NT2/D1 (cell line): ENCODE data around the gene CHN2.

Source experiments
- DNase-seq: peaks from one replicate; pipeline ENCODE4 v3.0.0-alpha.2; 2011; ENCODE audit warnings: low read depth, low spot score
- H3K27me3 ChIP-seq: 2 replicates; pipeline ENCODE4 v1.6.0; 2011; ENCODE audit warnings: mild to moderate bottlenecking; ENCODE audit not compliant: insufficient read length, insufficient read depth
- H3K36me3 ChIP-seq: 2 replicates; pipeline ENCODE4 v1.6.1; 2011; ENCODE audit warnings: mild to moderate bottlenecking, low read length, mixed read lengths; ENCODE audit not compliant: insufficient read depth, insufficient read length
- H3K4me1 ChIP-seq: 2 replicates; pipeline ENCODE4 v1.5.1; 2011; ENCODE audit not compliant: insufficient read depth, insufficient read length
- H3K4me3 ChIP-seq: 2 replicates; pipeline ENCODE4 v1.5.1; 2011; ENCODE audit warnings: low read depth; ENCODE audit not compliant: insufficient read length
- H3K9ac ChIP-seq: 2 replicates; pipeline ENCODE4 v1.6.0; 2011; ENCODE audit warnings: low read depth; ENCODE audit not compliant: insufficient read length
- H3K9me3 ChIP-seq: 2 replicates; pipeline ENCODE4 v1.5.1; 2011; ENCODE audit warnings: mild to moderate bottlenecking, low read length; ENCODE audit not compliant: insufficient read depth
- SUZ12 ChIP-seq: IDR thresholded peaks from 2 replicates; pipeline ENCODE4 v1.6.1; 2011; ENCODE audit not compliant: insufficient read length, insufficient read depth; ENCODE audit errors: extremely low read depth
- YY1 ChIP-seq: IDR thresholded peaks from 2 replicates; pipeline ENCODE4 v1.6.1; 2011; ENCODE audit not compliant: insufficient read length, insufficient read depth
- ZNF274 ChIP-seq: IDR thresholded peaks from 2 replicates; pipeline ENCODE4 v1.6.1; 2011; ENCODE audit warnings: mild to moderate bottlenecking, low read depth, low read length

Gene CHN2

DNA sequence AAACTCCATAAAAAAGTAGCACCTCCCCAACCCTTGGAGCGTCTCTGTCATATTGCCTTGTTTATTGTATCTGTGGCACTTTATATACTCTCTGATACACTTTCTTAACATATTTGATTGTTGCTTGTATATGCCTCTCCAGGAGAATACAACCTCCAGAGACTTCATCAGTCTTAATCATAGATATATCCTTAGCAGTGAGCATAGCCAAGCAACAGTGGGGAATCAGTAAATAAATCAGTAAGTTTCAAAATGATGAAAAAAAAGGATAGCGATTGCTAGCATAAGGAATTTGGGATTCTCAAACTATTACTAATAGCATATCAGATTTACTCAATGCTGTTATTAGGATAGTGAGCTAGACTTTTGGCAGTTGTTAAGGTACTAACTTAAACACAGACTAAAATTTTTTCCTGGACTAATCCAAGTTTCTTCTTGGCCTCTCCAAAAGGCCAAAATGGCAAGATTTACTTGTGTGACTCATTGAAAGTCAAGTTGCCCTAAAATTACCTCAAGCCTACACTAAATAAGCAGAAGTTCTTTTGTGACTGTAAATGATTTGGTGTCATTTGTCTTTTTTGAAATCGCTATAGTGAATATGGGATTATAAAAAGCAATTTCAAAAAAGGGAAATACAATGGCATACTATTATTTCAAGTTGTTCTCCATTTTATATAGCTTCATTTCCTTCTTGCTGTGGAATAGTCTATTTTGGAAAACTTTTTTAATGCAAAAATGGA, 177.9 kb downstream of the CHN2 start:
- no peak for DNase-seq
- Histone ChIP-seq H3K4me3 (no peak overlapping the region), H3K27me3 (no peaks in the 10 kb centered on the region), H3K9ac (no peak overlapping the region), H3K36me3 (no peaks in the 10 kb centered on the region), H3K4me1 (peaks cover 4% of the 10 kb centered on the region), H3K9me3 (no peaks in the 10 kb centered on the region)
- no peak for TF ChIP-seq YY1
- TF ChIP-seq SUZ12, result no peak
- no peak for TF ChIP-seq ZNF274

DNA sequence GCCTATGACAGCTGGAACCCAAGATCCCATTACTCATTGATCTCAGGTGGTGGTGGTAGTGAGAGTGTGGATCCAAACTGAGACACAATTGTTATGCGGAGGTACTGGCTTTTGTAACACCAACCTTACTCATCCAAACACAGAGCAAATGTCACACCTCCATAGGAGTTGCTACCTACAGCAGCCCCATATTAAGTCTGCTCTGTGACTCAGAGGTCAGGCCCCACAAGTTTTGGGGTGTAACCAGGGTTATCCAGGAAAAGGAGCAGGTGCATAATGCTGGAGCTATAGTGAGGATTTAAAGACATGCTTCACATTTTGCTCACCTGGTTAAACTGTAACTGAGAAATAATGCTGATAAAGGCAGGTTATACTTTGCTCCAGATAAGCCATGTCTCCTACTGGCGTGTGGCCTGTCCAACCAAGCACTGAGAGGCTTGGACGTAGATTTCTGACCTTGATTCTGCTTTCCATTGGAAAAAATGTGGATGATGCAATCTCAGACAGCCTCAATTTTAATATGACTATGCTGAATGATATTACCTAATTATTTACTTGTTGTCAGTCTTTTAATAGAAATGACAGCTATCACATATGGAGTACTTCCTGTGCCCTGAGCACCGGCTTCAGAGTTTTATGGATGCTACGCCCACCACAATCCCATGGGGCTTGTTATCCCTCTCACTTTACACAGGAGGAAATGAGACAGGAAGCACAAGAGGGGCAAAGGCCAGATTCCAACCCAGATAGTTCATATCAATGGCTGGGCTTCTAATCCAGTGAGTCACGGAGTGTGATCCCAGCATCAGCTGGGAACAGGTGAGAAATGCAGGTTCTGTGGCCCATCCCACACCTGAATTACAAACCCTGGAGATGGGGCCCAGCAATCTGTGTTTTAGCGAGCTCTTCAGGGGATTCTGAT, 181.3 kb downstream of the CHN2 start:
- H3K4me3 ChIP-seq, result no peak overlapping the region
- H3K9me3 ChIP-seq, result no peaks in the 10 kb centered on the region
- H3K4me1 ChIP-seq, result no peaks in the 10 kb centered on the region
- peak; percentile 15 for DNase-seq
- no peaks in the 10 kb centered on the region for H3K27me3 ChIP-seq
- H3K9ac ChIP-seq, result no peak overlapping the region
- TF ChIP-seq ZNF274, result no peak
- no peak for TF ChIP-seq YY1
- no peak for TF ChIP-seq SUZ12
- no peaks in the 10 kb centered on the region for H3K36me3 ChIP-seq

DNA sequence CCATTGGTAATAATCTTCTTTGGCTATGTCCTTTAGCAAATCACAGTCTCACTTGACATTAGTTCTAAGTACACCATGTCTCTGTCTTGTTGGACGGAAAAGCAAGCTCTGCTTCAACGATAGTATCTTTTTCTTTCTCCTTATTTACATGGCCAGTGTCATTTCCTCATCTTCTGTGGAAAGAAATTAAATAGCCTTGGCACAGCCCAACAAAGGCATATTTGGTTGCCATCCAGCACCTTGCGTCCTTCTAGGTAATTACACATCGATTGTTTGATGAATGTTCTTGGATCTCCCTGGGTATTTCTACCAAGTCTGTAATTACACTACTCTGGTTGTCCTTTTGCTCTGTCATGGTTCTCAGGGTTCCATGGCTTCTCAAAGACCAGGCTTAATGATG, 183.1 kb downstream of the CHN2 start:
- TF ChIP-seq ZNF274 (no peak), YY1 (no peak), SUZ12 (no peak)
- Histone ChIP-seq H3K9ac (no peak overlapping the region), H3K9me3 (no peaks in the 10 kb centered on the region), H3K4me3 (no peak overlapping the region), H3K36me3 (no peaks in the 10 kb centered on the region), H3K27me3 (no peaks in the 10 kb centered on the region), H3K4me1 (no peaks in the 10 kb centered on the region)
- no peak for DNase-seq

DNA sequence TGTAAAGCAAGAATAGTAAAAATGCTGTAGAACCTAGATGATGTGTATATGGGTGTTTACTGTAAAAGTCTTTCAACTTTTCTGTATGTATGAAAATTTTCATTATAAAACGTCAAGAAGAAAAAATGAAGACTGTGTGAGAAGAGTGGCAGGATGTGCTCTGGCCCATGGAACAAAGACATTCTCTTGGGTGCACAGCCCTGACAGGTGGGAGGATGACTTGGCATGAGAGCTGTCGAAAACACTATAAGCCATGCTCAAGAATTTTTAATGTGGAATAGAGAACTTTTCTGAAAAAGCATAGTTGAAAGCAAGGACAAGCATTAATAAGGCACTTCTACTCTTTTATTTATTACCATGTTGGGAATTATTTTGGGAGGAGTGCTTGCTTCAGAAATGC, 185.0 kb downstream of the CHN2 start:
- no peaks in the 10 kb centered on the region for H3K9me3 ChIP-seq
- TF ChIP-seq SUZ12, result no peak
- no peak for TF ChIP-seq ZNF274
- no peak for TF ChIP-seq YY1
- H3K4me3 ChIP-seq, result no peak overlapping the region
- no peaks in the 10 kb centered on the region for H3K4me1 ChIP-seq
- H3K9ac ChIP-seq, result no peak overlapping the region
- no peaks in the 10 kb centered on the region for H3K27me3 ChIP-seq
- H3K36me3 ChIP-seq, result no peaks in the 10 kb centered on the region
- no peak for DNase-seq

DNA sequence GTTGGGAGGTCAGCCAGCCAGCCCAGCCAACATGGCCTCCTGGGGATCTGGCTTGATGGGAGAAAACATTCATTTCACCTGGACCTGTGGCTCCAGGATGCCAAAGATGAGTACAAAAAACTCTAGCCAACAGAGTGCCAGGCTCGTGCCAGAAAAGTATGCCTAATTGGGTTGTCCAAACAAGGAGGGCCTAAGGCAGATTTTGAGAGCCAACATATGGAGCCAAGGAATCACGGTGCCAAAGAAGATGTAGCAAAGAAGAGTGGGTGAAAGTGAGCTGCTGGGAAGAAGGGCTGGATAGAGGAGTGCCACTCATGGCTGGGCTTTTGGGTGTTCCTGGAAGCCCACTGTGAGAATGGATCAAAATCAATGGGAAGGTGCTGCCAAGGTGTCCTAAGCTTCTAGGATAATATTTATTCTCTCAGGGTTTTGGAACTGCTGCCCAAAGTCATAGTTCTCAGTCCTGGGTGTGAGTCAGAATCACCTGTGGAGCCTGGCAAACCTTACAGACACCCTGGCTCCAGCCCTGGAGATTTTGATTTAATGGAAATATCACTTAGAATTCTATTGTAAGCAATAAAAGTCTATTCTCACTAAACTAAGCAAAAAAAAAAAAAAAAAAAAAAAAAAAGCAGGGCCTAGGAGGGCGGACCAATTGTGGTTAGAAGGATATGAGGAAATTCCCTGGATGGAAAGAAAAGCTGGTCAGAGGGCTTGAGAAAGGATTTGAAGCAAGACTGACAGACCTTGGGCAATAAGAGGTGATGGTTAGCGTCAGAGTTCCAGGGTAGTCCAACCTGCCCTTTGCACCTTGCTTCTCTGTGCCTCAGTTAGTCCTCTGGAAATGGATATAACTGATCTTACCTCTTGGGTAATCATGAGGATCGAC, 186.9 kb downstream of the CHN2 start:
- Histone ChIP-seq H3K9me3 (peaks cover 17% of the 10 kb centered on the region; the same call in 1 of the 2 replicates), H3K9ac (no peak overlapping the region), H3K4me3 (no peak overlapping the region), H3K4me1 (no peaks in the 10 kb centered on the region), H3K27me3 (no peaks in the 10 kb centered on the region), H3K36me3 (no peaks in the 10 kb centered on the region)
- DNase-seq, result no peak
- no peak for TF ChIP-seq SUZ12
- TF ChIP-seq ZNF274, result no peak
- TF ChIP-seq YY1, result no peak

DNA sequence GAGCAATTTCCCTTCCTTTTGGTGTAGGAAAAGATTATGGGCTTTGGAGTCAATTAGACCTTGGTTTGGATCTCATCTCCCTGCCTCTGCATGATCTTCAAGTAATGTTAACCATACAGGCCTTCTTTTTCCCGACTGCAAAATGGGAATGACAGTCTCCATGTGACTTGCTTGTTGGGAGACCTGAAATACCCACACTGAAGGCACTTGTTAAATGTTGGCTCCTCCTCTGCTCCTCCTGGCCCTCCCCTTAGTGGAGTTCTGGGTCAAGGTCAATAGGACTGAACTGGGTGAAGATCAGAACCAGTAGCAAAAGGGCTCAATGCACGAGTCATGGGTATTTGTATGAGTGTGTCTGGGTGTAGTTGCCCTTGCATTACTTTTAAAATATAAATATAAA, 189.7 kb downstream of the CHN2 start:
- Histone ChIP-seq H3K4me1 (no peaks in the 10 kb centered on the region), H3K4me3 (no peak overlapping the region), H3K27me3 (no peaks in the 10 kb centered on the region), H3K9me3 (peaks cover 22% of the 10 kb centered on the region; the same call in 1 of the 2 replicates), H3K36me3 (no peaks in the 10 kb centered on the region), H3K9ac (no peak overlapping the region)
- TF ChIP-seq SUZ12 (no peak), ZNF274 (no peak), YY1 (no peak)
- DNase-seq, result no peak
